Left hindlimb (tissue), 1 donor: ENCODE measurements around the gene RABAC1.
A peak's percentile ranks its signal among the peaks of the same experiment; 100 is the strongest.
"Not testable (repeated sequence)": the region's sequence is repeated elsewhere in the genome, so short reads cannot be mapped to it uniquely, and the experiment has no call there.

ENCODE experiments used
- DNase-seq: peaks from one replicate; pipeline ENCODE4 v3.0.0-alpha.2; 2018

RABAC1 gene, protein sequence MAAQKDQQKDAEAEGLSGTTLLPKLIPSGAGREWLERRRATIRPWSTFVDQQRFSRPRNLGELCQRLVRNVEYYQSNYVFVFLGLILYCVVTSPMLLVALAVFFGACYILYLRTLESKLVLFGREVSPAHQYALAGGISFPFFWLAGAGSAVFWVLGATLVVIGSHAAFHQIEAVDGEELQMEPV

DNA sequence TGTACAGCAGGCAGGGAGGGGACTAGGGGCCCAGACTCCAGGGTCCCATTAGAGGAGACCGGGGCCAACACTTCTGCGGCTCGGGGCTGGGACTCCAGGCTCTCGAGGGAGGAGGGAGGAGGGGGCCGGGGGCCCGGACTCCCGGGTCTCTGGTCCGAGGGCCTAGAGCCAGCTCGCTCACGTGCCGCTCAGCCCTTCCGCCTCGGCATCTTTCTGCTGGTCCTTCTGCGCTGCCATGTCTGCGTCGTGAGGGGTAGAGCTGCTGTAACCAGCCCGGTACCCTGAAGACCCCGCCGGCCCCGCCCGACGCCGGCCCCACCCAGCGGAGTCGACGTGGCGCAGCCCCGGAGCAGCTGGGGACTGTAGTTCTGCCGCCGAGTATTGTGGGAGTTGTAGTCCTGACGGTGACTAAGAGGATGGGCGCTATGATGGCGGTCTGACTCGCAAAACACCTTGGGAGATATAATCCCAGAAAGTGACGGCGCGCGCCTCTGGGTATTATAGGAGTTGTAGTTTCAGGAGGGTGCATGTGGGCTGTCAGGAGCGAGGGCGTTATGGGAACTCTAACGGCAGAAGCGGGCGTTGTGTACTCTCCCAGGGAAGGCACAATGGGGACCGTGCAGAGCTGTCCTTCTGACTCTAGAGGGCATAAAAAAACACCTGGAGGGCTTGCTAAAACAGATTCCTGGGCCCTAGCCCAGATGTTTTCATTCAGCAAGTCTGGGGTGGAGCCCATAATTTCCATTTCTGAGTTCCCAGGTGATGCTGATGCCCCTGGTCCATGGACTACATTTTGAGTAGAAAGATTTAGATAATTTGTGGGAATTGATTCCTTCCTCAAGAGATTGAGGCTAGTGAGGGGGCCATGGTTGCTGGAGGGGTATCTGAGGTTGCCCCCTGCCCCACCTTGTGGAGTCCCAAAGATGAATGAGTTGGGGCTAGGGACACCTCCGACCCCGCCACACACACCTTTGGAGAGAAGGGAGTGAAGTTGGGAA is at the start of gene RABAC1:
TSS of gene RABAC1 (minus strand) at position 266 of the 998 bp plus-strand sequence. CDS start at position 237, 29 bp downstream.
- DNase-seq: peak; percentile 96

DNA sequence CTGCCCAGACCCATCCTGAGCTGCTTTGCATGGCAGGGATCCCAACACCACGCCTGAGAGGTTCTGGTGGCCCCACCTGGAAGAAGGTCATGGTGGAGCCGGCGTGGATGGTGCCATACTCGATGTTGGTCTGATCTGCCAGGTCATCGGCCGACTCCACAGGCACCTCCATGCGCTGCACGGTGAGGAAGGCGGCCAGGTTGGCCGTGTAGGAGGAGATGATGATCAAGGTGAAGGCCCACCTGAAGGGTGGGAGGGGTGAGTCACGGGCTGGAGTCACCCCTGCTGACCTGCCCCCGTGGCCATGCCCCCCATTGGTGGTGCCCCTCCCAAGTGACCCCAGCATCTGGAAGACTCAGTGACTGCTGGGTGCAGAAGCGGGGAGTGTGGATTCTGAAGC is 47.4 kb upstream of the RABAC1 start:
- no peak for DNase-seq

DNA sequence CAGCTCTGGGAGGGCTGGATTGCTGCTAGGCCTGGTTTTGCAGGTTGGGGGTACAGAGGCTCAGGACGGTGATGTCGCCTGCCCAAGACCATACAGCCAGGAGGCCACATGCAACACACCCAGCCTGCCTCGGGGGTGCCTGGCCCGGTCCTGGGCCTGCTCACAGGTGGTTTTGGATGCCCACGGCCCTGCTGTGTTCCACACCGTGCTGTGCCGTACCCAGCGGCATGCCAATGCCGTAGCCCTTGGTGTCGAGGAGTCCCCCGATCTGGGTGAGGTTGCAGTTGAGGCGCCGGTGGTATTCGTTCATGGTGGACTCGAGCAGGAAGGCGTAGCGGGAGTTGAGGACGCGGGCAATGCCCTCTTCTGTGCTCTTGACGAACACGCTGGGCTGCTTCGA is 46.4 kb upstream of the RABAC1 start:
- DNase-seq: no peak

DNA sequence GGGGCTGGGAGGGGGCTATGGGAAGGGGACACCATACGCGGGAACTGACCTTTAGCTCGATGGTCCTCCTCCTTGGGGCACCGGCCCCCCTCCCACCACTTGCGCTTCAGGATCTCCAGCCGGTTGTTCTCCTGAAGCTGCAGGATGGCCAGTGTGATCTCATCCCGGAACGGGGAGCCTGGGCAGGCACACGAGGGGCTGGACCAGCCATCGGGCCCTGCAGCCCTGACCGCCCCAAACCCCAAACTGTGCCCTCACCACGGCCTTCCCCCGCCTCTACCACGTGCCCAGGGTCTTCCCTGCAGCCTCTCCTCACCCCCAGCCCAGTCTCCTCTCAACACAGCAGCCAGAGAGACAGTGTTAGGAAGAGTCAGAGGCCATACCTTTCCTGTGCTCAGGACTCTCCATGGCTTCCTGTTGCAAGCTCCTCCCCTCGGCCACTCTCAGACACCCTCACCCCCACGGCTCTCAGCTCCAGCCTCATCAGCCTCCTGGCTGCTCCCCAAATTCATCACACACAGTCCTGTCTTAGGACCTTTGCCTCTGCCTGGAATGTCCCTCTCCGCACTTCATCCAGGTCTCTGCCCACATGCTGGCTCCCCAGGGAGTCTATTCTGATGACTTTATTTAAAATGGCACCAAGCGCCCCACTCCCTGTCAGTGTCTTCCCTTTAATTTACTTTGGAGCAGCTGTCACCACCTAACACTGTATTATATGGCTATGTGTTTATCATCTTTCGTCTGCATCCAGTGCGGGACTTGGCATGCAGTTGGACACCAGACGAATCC is 44.6 kb upstream of the RABAC1 start:
- no peak for DNase-seq

DNA sequence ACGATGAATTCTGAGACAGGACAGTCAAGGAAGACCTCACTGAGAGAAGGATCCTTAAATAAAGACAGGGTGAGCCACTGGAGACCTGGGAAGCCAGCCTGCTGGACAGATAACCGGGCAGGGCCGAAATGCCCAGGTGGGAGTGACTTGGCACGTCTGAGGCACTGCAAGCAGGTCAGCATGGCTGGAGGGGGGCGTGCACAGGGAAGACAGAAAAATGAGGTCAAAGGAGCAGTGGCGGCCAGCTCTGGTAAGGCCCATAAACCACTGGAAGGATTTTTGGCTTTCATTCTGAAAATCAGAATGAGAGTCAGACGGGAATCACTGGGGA is 40.7 kb upstream of the RABAC1 start:
- DNase-seq: no peak

DNA sequence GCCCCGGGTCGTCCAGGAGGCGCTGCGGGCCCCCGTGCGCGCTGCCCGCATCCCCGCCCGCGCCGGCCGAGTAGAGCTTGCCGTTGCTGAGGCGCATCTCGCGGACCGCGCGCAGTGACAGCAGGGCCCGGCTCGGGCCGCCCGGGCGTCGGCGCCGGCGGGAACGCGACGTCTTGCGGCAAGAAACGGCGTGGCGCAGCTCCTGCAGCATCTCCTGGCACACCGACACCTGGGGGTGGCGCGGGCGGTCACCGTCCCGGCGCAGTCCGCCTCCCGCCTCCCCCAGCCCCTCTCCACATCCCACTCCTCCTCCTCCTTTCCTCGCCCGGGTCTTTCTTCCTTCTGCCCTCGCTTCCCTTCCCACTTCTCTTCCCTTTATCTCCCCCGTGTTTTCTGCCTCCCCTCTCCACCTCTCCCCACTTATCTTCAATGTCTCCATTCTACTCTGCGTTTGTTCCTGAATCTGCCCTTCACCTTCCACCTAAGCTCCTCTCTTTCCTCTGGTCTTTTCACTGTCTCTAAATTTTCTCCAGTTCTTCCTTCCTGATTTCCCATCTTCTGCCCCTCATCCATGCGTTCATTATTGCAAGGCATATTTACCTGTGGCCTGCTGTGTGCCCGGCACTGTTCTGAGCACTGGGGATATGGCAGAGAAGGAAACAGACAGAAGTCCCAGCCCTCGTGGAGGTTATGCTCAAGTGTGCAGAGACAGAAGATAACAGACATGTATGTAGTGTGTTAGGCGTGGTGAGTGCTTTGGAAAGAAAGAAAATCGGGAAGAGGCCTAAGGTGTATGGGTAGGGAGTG is 40.2 kb upstream of the RABAC1 start:
- DNase-seq: no peak

DNA sequence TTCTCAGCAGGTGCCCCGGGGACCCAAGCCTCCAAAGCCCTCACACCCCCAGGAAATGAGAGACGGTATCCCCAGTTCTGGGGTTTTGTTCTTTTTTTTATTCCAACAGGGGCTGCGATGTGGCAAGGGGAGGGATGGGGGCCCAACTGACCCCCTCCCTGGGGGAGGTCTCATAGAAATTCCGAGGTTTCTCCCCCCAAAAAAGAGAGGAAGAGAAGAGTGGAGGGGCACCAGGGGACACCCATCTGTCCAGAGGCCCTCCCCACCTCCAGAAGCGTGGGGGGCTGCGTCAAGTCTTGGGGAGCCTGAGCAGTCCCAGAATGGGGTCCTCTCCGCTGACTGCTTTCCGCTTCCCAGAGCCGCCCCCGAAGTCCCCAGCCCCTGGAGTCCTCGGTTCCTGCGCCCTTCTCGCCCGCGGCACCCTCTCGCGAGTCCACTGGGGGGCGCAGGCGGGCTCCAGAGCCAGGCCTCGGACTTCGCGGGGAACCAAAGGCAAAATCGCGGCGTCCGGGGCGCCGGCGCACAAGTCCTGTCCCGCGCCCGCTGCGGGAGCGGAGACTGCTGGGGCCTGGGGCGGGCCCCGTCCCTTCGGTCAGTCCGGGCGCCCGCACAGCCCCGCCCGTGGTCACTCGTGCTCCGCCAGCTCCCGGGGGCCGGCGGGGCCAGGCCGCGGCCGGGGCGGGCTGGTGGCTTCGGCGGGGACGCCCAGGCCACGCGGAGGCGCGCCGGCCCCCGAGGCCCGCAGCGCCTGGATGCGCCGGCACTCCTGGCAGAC is 39.3 kb upstream of the RABAC1 start:
- DNase-seq: no peak

DNA sequence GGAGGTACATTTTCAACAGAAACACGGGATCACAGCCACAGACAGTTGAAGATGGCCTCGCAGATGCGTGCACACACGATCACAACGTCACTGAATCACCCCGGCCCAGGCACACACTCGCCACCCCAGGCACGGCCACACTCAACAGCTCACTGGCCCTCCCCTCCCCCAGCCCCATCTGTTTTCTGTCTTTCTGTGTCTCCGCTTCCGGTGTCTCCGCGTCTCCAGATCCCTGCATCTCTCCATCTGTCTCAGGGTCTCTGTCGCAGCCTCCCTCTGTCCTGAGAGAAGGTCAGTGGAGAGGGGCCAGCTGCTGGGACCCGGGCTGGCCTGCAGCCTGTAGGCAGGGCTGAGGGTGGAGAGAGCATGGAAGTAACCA is 38.7 kb upstream of the RABAC1 start:
- no peak for DNase-seq

DNA sequence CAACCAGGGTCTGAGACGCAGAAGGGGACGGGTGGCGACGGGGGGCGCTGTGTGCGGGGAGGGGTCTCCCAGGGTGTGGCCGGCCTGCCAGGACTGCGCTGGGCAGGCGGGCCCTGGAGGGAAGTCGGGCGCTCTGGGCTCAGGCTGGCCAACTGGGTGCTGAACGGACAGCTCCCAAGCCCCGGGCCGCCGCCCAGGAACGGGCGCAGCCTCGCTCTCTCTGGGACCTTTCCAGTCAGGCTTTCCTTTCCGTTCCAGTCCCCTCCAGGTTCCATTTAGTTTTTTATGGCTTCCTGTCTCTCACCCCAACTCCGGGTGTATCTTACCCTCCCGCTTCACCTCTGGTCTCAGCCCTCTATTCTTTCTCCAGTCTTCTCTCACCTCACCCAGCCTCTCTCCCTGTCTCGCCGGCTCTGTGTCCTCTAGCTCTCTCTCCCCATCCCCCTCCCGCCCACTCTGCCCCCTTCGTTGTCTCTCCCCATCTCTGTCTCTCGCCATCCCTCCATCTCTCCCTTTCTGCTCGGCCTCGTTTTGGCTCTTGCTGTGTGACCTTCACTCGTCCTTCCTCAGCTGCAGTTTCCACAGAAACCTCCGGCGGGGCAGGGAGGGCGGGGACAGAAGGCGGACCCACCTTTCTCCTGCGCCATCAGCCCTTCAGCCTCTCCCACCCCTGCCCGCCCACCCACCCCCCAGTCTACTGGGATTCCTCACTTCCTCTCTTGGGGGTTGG is 38.2 kb upstream of the RABAC1 start:
- peak; percentile 54 for DNase-seq

DNA sequence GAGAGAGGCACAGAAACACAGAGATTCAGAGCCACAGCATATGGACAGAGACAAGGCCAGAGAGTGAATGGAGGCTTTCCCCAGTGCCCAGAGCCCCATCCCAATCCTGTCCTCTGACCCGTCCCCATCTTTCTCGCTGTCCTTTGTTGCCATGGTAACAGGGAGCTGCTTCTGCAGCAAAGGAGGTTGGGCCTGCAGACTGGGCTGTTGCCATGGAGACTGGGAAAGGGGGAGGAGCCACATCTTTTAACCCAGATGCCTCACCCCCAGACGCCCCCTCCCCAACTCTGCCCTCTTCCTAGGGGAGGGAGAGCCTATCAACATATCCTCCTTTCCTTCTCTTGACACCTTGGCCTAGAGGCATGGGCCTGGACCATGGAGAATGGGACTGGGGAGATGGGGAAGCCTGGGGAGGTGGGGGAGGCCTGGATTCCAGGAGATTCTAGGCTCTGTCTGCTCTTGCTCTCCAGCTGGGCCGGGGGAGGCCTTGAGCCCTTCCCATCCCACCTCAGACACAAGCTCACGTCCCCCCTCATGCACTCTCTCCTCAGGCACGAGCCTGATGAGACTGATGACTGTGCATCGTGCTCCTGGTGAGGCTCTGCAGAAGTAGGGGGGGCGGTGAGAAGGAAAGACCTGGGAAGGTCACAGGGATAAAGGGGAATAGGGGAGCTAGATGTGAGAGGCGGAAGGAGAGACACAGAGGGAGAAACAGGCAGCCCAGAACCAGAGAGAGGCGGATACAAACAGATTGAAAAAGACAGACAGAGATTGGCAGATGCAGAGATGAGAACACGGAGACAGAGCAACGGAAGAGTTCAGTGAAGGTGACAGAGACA is 37.1 kb upstream of the RABAC1 start:
- no peak for DNase-seq

DNA sequence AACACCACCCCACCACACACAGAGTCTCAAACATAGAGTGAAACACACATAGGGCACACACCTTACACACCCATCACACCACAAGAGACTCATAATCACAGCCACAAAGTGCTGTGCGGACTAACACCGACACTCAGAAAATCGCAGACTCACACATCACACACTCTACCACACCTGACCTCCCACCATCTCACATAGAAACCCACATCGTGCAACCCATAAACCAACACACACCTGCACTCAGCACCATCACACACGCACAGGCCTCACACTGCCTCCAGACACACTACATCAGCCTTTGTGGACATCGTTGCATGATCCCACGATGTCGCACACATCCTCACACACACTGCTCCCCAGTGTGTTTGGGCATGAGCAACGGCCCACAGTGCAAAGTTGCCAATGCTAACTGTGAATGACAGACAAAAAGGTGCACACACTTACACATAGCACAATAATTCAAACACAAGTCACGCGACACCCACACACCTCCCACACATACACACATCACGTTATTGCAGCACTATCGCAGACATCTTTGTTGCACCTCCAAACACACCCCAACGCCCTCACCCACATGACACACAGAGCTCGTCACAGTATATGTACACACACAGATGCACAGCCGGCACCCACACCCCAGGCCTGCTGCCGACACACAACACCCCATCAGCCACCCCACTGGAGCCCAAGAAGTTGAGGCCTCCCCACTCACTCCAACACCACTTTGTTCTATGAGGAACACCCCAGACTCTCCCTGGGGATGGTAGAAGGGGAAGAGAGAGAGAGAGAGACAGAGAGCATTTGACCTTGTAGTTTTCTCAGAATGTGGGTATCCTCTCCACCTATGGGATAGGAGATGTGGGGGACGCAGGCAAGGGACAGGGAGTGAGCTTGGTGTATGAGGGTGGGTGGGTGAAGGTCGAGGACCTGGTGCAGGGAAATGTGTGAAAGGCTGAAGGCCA is 36.2 kb upstream of the RABAC1 start:
- no peak for DNase-seq

DNA sequence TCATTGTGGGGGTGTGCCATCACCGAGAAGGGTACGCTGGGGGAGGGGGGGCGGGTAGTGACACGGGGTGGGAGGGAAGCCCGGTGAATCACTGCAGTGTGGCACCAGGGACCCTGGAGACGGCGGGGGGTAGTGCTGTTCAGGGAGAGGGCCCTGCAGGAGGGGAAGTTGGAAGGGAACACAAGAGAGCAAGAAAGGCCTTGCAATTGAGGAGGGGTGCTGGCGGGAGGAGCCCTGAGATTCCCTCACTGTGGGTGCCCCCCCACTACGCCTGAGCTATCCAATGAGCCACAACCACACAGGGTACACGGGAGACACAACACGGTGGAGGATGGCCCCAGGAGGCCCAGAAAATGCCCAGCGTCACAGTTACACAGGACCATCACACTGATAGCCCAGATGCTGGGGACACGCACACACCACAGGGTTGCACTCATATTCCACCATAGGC is 35.4 kb upstream of the RABAC1 start:
- no peak for DNase-seq

DNA sequence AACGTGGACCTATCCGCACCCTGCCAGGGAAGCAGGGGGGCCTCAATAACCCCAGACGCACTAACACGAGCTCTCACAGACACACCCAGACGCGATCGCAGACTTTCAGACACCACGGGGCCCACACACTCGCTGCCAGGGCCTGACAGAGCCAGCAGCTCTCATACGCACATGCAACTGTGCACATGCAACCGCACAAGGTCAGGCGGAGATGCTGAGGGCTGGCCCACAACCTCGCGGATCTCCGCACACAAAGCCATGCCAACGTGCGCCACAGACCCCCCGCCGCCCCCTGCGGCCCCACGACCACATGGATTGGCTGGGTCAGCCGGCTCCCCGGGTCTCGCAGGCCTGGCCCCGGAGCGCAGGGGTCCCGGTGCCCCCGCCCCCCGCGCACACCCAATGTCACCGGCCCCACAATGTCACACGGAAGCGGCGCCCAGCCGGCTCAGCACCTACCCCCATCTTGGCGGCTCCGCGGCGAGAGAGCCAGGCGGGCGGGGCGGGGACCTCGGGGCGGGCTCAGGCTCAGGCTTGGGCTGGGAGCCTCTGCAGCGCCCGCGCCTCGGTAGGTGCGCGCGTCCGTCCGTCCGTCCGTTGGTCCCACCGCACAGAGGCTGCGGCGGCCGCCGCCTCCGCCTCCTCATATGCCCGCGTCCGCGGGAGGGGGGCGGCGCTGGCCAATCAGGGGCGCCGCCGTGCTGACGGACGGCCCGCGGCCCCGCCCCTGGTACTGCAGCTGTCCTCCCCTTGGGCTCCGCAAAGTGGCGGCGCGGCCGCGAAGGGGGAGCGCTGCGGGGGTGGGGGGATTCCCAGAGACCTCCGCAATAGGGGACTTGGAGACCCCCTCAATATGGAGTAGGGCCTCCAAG is 34.7 kb upstream of the RABAC1 start, which contains the start of gene ATP1A3:
TSS of gene ATP1A3 (minus strand) at position 619 of the 872 bp plus-strand sequence. CDS start at position 465, 154 bp downstream.
- DNase-seq: peak; percentile 39

DNA sequence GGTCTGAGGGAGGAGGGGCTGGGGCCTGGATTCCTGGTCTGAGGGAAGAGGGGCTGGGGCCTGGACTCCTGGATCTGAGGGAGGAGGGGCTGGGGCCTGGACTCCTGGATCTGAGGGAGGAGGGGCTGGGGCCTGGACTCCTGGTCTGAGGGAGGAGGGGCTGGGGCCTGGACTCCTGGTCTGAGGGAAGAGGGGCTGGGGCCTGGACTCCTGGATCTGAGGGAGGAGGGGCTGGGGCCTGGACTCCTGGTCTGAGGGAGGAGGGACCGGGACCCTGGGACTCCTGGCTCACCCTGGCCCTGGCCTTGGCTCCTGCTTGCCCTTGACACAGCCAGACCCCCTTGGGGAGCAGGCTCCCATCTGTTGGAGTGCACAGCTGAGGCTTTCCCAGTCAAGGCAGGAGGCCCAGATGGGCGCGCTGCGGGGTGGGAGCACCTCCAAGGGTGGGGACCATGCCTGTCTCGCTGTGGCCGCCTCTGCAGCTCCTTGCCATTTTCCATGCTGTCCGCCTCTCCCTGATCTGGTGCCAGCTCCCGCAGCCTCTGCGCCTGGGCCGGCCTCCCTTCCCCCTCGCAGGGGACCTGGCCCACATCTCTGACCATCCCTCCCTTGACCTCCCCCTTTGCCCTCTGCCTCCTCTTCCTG is 32.9 kb upstream of the RABAC1 start:
- DNase-seq: not testable (repeated sequence)

DNA sequence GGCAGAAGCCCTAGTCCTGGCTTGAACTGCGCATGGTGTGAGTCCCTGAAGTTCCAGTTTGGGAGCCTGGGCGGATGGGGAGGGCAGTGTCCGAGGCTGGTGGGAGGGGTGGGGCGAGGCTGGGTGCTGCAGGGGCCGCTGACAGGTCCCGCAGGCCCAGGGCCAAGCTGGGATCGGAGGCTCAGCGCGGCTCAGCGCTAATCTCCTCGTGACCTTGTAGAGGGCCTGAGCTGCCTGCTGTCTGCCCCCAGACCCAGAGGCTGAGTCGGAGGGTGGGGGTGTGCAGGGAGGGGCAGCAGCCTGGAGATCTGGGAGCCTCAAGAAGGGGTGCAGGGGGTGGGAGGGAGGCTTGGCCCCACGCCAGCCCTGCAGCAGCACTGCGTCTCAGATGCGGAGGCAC is 31.9 kb upstream of the RABAC1 start:
- DNase-seq: no peak

DNA sequence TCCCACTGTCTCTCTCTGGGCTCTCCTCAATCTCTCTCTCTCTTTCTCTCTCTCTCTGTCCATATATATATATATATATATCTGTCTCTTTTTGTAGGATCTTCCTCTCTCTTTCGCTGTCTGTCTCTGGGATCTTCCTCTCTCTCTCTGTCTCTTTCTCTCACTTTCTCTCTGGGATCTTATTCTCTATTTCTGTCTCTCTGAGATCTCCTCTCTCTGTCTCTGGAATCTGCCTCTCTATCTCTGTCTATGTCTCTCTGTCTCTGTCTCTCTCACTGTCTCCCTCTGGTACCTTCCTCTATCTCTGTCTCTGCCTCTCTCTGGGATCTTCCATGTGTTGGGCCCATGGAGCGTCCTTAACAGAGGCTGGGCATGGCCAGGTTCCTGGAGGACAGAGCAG is 31.5 kb upstream of the RABAC1 start:
- no peak for DNase-seq

DNA sequence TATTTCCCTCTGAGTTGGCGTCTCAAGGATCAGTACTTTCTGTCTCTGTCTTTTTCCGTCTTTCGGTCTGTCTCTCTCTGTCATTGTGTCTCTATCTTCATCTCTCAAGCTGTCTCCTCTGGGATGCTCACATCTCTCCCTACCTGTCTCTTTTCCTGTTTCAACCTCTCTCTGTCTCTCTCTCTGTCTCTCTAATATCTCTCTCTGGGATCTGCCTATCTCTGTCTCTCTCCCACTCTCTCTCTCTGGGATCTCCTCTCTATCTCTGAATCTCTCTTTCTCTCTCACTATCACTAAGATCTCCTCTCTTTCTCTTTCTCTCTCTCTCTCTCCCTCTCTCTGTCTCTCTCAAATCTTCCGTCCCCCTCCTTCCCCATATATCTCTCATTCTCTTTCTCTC is 30.9 kb upstream of the RABAC1 start:
- no peak for DNase-seq
